ENCODE data around the gene ZSWIM7. TPM values are rescaled to one million over a fixed set of nuclear protein-coding genes. Genes with fewer than 3 reads are reported as not detected.

Gene ZSWIM7
- polyA plus RNA-seq (ENCODE audit: insufficient read length), result 58.0 TPM
- long read RNA-seq, donor 1, partial matches to known transcripts, result 134 of 145 reads
- long read RNA-seq, donor 1, other reads (novel, unspliced or antisense), result 0 of 145 reads
- long read RNA-seq, donor 2, transcript ZSWIM7-201 (5 exons, 2,008 nt), result major isoform, 7 of 13 reads
- long read RNA-seq, donor 2, partial matches to known transcripts, result 0 of 13 reads
- long read RNA-seq, donor 2, other reads (novel, unspliced or antisense), result 0 of 13 reads
- long read RNA-seq, donor 3, transcript ZSWIM7-201 (5 exons, 2,008 nt), result major isoform, 6 of 14 reads
- long read RNA-seq, donor 3, partial matches to known transcripts, result 0 of 14 reads
- long read RNA-seq, donor 3, other reads (novel, unspliced or antisense), result 0 of 14 reads
- long read RNA-seq, donor 4, result 0 reads
- long read RNA-seq, donor 5, transcript ZSWIM7-201 (5 exons, 2,008 nt), result major isoform, 6 of 36 reads
- long read RNA-seq, donor 5, partial matches to known transcripts, result 16 of 36 reads
- long read RNA-seq, donor 5, other reads (novel, unspliced or antisense), result 0 of 36 reads
- long read RNA-seq, donor 6, transcript ZSWIM7-205 (6 exons, 703 nt), result minor isoform, 5 of 23 reads
- long read RNA-seq, donor 6, transcript ZSWIM7-201 (5 exons, 2,008 nt), result major isoform, 11 of 23 reads
- long read RNA-seq, donor 6, partial matches to known transcripts, result 0 of 23 reads
- long read RNA-seq, donor 6, other reads (novel, unspliced or antisense), result 0 of 23 reads
- long read RNA-seq, donor 7, transcript ZSWIM7-205 (6 exons, 703 nt), result minor isoform, 10 of 26 reads
- long read RNA-seq, donor 7, transcript ZSWIM7-201 (5 exons, 2,008 nt), result major isoform, 11 of 26 reads
- long read RNA-seq, donor 7, partial matches to known transcripts, result 0 of 26 reads
- long read RNA-seq, donor 7, other reads (novel, unspliced or antisense), result 0 of 26 reads
- long read RNA-seq, donor 8, partial matches to known transcripts, result 7 of 15 reads
- long read RNA-seq, donor 8, other reads (novel, unspliced or antisense), result 0 of 15 reads

GRCh38 chr17:15999141-15999973, at the start of gene ZSWIM7, which contains the start of gene TTC19:
TSS of gene ZSWIM7 (minus strand) at chr17:15999704. CDS start at chr17:15999594, 110 bp downstream.
TSS of gene TTC19 (plus strand) at chr17:15999824. CDS start at chr17:15999849, 25 bp downstream.
- DNase-seq, result peak; percentile 93

GRCh38 chr17:16048811-16049449, 49.4 kb upstream of the ZSWIM7 start:
- DNase-seq, result no peak

- DNase-seq, result no peak
Observed at GRCh38 chr17:16046966-16047365, 47.5 kb upstream of the ZSWIM7 start.

- DNase-seq, result no peak
Observed at GRCh38 chr17:16044487-16044886, 45.0 kb upstream of the ZSWIM7 start.

GRCh38 chr17:16040710-16041251, 41.3 kb upstream of the ZSWIM7 start:
- no peak for DNase-seq

GRCh38 chr17:16037636-16038035, 38.1 kb upstream of the ZSWIM7 start:
- no peak for DNase-seq

GRCh38 chr17:16036261-16036660, 36.8 kb upstream of the ZSWIM7 start:
- DNase-seq, result no peak

GRCh38 chr17:16033729-16034349, 34.3 kb upstream of the ZSWIM7 start:
- DNase-seq, result no peak

GRCh38 chr17:16027708-16028584, 28.4 kb upstream of the ZSWIM7 start:
- DNase-seq, result no peak

GRCh38 chr17:16026895-16027294, 27.4 kb upstream of the ZSWIM7 start:
- no peak for DNase-seq

GRCh38 chr17:16025202-16025601, 25.7 kb upstream of the ZSWIM7 start:
- DNase-seq, result no peak

- no peak for DNase-seq
Observed at GRCh38 chr17:16023881-16024280, 24.4 kb upstream of the ZSWIM7 start.

GRCh38 chr17:16019347-16019746, 19.8 kb upstream of the ZSWIM7 start:
- no peak for DNase-seq

- no peak for DNase-seq
Observed at GRCh38 chr17:16013943-16014407, 14.5 kb upstream of the ZSWIM7 start.

GRCh38 chr17:16007439-16007838, 7.9 kb upstream of the ZSWIM7 start:
- DNase-seq, result no peak

GRCh38 chr17:16005636-16006035, 6.1 kb upstream of the ZSWIM7 start:
- no peak for DNase-seq

GRCh38 chr17:16003841-16004240, 4.3 kb upstream of the ZSWIM7 start:
- no peak for DNase-seq

GRCh38 chr17:16002708-16003260, 3.3 kb upstream of the ZSWIM7 start:
- DNase-seq, result no peak

All from left kidney (tissue), 8 donors.